CMK (cell line): ENCODE measurements around the gene SEMA4C.

Experiments used
- DNase-seq: peaks from one replicate; pipeline ENCODE4 v3.0.0-alpha.2; 2010; ENCODE audit warnings: low read depth

SEMA4C gene

GRCh38 chr2:96819876-96820511, 49.9 kb downstream of the SEMA4C start:
- no peak for DNase-seq

DNA sequence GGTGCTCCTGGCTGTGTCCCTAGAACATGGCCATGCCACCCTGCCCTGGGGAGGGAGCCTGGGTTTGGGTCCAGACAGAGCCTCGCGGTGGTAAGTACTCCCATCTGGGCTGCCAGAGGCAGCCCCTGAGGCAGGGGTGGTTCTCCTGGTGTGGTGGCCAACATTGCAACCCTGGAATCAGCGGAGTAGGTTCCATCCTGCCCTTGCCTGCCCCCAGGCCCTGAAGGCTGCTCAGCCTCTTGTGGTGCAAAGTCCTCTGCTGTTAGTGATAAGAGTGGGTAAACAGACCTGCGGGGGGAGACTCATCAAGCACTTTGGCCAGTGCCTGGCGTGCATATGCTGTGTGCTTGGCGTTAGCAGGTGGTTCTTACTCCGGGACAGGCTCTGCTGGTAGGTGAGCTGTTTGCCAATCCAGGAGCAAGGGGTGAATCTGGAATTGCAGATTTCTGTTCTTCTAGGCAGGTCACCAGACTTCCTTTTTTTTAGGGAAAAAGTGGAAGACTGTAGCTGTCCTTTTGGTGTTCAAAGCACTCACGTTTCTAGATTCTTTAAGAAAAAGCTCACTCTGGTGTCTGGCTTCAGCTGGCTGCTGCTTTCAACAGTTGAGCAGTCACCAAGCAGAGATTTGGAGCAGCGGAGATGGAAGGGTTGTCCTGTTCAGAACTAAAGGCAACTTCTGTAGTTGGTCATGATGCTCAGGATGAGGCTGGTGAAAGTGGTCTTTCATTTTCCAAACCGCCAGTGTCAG, 50.6 kb downstream of the SEMA4C start:
- peak; percentile 45 for DNase-seq

DNA sequence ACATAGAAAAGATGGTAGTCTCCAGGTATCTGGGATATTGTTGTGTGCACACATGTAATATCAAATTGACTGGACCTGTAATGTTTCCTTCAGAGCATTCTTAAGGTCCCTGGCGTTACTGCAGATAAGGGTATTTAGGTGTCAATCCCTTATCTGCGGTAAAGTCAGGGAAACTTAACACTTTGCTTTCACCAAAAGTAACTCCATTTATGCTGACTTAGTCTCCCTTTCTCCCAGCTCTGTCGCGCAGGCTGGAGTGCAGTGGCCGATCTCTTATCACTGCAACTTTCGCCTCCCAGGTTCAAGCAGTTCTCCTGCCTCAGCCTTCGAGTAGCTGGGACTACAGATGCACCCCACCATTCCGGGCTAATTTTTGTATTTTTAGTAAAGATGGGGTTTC, 52.0 kb downstream of the SEMA4C start:
- DNase-seq = no peak

- DNase-seq = no peak
These were observed 52.8 kb downstream of the SEMA4C start for GRCh38 chr2:96816836-96817702.

DNA sequence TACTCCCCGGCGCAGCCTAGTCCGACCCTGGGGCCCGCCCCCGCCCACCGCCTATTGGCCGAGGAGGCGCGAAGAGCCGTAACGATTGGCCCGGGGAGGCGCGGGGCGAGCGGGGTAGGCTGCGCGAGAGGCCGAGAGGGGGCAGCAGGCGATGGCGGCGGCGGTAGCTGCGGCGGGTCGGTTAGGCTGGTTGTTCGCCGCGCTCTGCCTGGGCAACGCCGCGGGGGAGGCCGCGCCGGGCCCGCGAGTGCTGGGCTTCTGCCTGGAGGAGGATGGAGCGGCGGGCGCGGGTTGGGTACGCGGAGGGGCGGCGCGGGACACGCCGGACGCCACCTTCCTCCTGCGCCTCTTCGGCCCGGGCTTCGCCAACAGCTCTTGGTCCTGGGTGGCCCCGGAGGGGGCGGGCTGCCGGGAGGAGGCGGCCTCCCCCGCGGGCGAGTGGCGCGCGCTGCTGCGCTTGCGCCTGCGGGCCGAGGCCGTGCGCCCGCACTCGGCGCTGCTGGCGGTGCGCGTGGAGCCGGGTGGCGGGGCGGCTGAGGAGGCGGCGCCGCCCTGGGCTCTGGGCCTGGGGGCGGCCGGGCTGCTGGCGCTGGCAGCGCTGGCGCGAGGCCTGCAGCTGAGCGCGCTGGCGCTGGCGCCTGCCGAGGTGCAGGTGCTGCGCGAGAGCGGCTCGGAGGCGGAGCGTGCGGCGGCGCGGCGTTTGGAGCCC, 53.6 kb downstream of the SEMA4C start, which contains the start of gene CNNM3:
Gene CNNM3, plus strand, starts transcription at position 142 of the 709 bp plus-strand sequence. Its CDS starts 10 bp downstream, at position 152.
- peak; percentile 74 for DNase-seq

DNA sequence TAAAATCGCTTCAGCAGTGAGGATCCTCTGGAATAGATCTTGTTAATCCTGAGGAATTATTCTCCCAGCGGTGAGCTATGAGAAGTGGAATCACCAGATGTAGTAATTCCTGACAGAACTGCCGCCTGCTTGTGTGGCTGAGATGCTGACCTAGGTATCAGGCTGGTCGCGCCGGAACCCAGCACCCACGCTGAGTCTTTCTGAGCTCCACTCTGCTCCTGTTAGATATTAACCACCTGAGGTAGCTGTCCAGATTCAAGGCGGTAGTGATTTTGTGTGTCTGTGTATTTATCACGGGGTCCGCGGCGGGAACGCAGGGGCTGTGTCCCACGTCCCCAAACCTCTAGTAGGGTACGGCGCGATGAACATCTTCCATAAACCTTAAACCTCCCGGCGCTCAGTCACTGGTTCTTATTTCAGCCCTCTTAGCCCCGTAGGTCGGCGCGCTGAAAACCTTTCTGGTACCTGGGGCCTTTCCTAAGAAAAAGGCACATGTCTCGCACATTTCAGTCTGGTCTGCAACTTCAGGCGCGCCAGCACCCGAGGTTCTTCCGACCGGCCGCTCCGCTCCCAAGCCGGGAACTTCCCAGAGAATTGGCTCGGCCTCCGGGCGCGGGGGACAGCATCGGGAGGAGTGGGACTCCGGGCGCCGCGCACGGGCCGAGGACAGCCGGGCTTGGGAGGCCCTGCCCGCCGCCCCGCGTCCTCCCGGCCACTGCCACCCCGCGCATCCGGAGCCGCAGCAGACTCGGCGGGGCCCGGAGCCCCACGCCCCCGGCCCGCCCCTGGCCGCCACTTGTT, 54.4 kb downstream of the SEMA4C start:
- no peak for DNase-seq

DNA sequence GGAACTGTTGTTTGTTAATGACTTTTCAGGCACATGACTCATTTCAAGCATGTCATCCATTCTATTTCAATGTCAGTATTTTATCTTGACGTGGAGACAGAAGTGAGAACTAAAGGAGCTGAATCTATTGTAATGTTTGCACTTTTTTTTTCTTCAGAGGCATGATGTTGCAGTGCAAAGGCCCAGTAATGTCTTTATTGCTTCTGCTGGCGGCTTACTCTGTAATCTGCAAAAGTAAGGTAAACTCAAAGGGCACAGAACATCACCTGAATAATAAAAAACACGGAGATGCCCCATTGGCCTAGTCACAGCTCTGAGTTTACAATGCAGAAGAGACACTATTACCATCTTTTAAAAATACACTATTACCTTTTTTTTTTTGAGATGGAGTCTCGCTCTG, 56.2 kb downstream of the SEMA4C start:
- no peak for DNase-seq

DNA sequence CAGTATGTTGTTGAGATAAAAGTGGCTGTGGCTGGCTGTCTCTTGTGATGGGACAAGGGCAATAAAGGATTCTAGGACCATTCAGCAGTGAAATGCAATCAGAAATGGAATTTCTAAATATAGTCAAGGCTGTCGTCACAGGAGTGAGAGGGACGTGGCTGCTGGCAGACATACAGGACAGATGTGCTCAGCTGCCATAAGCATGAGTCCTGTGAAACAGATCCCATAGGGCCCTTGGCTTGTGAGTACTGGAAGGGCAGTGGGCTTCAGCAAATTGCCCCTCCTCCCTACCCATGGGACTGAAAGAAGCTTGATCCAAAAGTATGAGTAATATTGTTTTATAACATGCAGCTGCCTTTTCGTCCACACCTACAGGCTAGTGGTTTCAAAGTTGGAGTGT, 58.0 kb downstream of the SEMA4C start:
- no peak for DNase-seq

DNA sequence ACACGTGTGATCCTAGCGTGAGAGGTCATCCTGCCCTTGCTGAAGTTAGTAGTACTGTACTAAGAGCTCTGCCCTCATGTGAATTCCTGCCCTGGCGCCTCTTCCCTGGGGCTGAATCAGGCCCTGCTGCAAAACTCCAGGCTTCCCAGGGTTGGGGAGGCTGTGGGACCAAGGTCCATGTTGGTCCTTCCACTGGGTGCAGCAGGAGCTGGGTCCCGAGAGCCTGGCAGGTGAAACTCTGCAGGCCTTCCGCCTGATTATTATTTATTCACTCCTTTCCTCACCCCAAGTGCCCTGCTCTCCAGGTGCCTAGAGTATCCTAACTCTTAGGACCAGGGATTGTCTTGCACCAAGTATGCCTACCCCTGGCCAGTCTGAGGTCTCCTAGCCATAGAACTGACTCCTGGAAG, 59.1 kb downstream of the SEMA4C start:
- no peak for DNase-seq

DNA sequence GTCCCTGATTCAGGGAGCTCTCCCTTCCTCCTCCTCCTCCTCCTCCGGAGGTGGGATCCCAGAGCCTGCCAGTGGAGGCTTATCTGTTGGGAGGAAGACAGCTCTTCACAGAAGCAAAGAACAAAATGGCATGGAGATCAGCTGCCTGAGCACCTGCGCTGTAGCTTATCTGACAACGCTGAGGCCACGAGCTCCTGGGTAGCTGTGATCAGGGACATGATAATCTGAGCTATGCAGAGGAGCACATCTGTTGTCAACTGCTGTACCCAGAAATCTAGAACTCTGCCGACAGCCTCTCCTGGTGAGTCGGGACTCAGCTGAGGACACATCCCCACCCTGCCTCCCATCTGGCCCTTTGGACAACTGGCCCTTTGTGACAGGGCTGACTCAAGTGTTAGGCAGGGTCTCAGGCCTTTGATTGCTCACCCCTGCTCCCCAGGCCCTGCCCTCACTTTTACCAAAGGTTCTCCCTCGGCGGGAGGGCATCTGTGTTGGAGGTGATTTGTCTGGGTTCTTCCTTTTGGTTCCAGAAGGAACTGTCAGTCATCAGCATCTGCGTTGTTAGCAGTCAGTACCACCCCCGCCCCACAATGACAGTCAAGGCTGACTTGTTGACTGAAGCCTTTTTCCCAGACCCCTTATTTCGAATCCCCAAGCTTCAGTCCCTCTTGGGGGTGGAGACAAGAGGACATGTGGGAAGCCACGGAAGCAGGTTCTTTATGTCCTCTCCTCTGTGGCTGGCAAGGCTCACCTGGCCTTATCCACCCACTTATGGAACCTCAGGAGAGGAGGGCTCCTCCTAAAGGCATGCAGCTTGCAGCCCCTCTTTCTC, 59.7 kb downstream of the SEMA4C start:
- DNase-seq = no peak
